SK-N-SH treated with all-trans-retinoic acid at 6 μM for 48 hours (cell line): ENCODE measurements around the gene C9orf78.
"Not testable (repeated sequence)": the region's sequence is repeated elsewhere in the genome, so short reads cannot be mapped to it uniquely, and the experiment has no call there.

Experiments used
- ATAC-seq: fragments of 200-7000 bp; cut with Tn5 transposase; 3 replicates; pipeline ENCODE4 v1.9.1; 2020; ENCODE audit warnings: mild to moderate bottlenecking, moderate library complexity
- BACH2 ChIP-seq: fragments of 250-450 bp; sonication (Bioruptor Pico); IDR thresholded peaks from 2 replicates; pipeline ENCODE4 v1.9.0; 2021; ENCODE audit warnings: mild to moderate bottlenecking, borderline replicate concordance
- CREB5 ChIP-seq: fragments of 250-450 bp; sonication (Bioruptor Pico); IDR thresholded peaks from 2 replicates; pipeline ENCODE4 v1.5.1; 2020; ENCODE audit warnings: low read depth, mild to moderate bottlenecking, moderate library complexity
- CSDC2 ChIP-seq: fragments of 250-450 bp; sonication (Bioruptor Pico); IDR thresholded peaks from 2 replicates; pipeline ENCODE4 v1.5.0; 2020; ENCODE audit warnings: mild to moderate bottlenecking, moderate library complexity
- CSRNP3 ChIP-seq: fragments of 250-450 bp; sonication (Bioruptor Pico); IDR thresholded peaks from 2 replicates; pipeline ENCODE4 v1.5.1; 2021; ENCODE audit warnings: mild to moderate bottlenecking, moderate library complexity
- ESRRG ChIP-seq: fragments of 250-450 bp; sonication (Bioruptor Pico); IDR thresholded peaks from 2 replicates; pipeline ENCODE4 v1.6.1; 2021; ENCODE audit warnings: mild to moderate bottlenecking
- GLIS3 ChIP-seq: fragments of 250-450 bp; sonication (Bioruptor Pico); IDR thresholded peaks from 2 replicates; pipeline ENCODE4 v1.5.0; 2020; ENCODE audit warnings: mild to moderate bottlenecking, moderate library complexity
- ISL1 ChIP-seq: fragments of 250-450 bp; sonication (Bioruptor Pico); IDR thresholded peaks from 2 replicates; pipeline ENCODE4 v2.1.2; 2022; ENCODE audit warnings: mild to moderate bottlenecking, moderate library complexity
- PATZ1 ChIP-seq: fragments of 250-450 bp; sonication (Bioruptor Pico); IDR thresholded peaks from 2 replicates; pipeline ENCODE4 v1.8.0; 2020; ENCODE audit warnings: mild to moderate bottlenecking, moderate library complexity, borderline replicate concordance
- POU6F1 ChIP-seq: fragments of 250-450 bp; sonication (Bioruptor Pico); IDR thresholded peaks from 2 replicates; pipeline ENCODE4 v1.8.0; 2021; ENCODE audit warnings: low read depth, mild to moderate bottlenecking, moderate library complexity, borderline replicate concordance
- RARB ChIP-seq: fragments of 250-450 bp; sonication (Bioruptor Pico); IDR thresholded peaks from 2 replicates; pipeline ENCODE4 v1.8.0; 2021; ENCODE audit warnings: mild to moderate bottlenecking, moderate library complexity
- TOX ChIP-seq: fragments of 250-450 bp; sonication (Bioruptor Pico); IDR thresholded peaks from 2 replicates; pipeline ENCODE4 v1.8.0; 2021; ENCODE audit warnings: mild to moderate bottlenecking, moderate library complexity, borderline replicate concordance
- TSHZ2 ChIP-seq: fragments of 250-450 bp; sonication (Bioruptor Pico); IDR thresholded peaks from 2 replicates; pipeline ENCODE4 v1.5.0; 2020; ENCODE audit warnings: mild to moderate bottlenecking, moderate library complexity
- ZFP3 ChIP-seq: fragments of 250-450 bp; sonication (Bioruptor Pico); IDR thresholded peaks from 2 replicates; pipeline ENCODE4 v1.5.0; 2020; ENCODE audit warnings: mild to moderate bottlenecking, moderate library complexity
- ZFP30 ChIP-seq: fragments of 450-650 bp; formaldehyde crosslinking; IDR thresholded peaks from 2 replicates; pipeline ENCODE4 v1.5.0; 2022; ENCODE audit warnings: mild to moderate bottlenecking, moderate library complexity
- ZNF565 ChIP-seq: fragments of 450-650 bp; formaldehyde crosslinking; conservative IDR thresholded peaks from 2 replicates; pipeline ENCODE4 v1.5.0; 2020; ENCODE audit warnings: low read depth, mild to moderate bottlenecking, moderate library complexity
- ZNF8 ChIP-seq: fragments of 450-650 bp; formaldehyde crosslinking; IDR thresholded peaks from 2 replicates; pipeline ENCODE4 v1.5.0; 2020; ENCODE audit warnings: mild to moderate bottlenecking, moderate library complexity

Gene C9orf78

GRCh38 chr9:129786481-129786880 lies 48.6 kb downstream of the C9orf78 start (continued):
- TF ChIP-seq BACH2 (CRISPR knock-in tag) (no peak), POU6F1 (CRISPR knock-in tag) (no peak), ZFP30 (CRISPR knock-in tag) (no peak), TSHZ2 (CRISPR knock-in tag) (no peak)

GRCh38 chr9:129785866-129786265 lies 49.2 kb downstream of the C9orf78 start:
- no peak for ATAC-seq
- TF ChIP-seq ISL1 (CRISPR knock-in tag) (no peak), ZFP30 (CRISPR knock-in tag) (no peak), ZNF565 (CRISPR knock-in tag) (no peak), ZNF8 (CRISPR knock-in tag) (no peak), ZFP3 (CRISPR knock-in tag) (no peak), RARB (CRISPR knock-in tag) (no peak), ESRRG (CRISPR knock-in tag) (no peak), POU6F1 (CRISPR knock-in tag) (no peak), GLIS3 (CRISPR knock-in tag) (no peak), CSDC2 (CRISPR knock-in tag) (no peak), TSHZ2 (CRISPR knock-in tag) (no peak), TOX (CRISPR knock-in tag) (no peak), CSRNP3 (CRISPR knock-in tag) (no peak), BACH2 (CRISPR knock-in tag) (no peak), PATZ1 (CRISPR knock-in tag) (no peak), CREB5 (CRISPR knock-in tag) (no peak)

- not testable (repeated sequence) for ATAC-seq
These were observed 50.1 kb downstream of the C9orf78 start for GRCh38 chr9:129784970-129785369.
